OCI-LY3 (cell line): Measurements from ENCODE around the gene ANKRD39.

Source experiments
- CTCF ChIP-seq: fragments of 200-600, 300-600 bp; sonication (generic); IDR thresholded peaks from 2 replicates; pipeline ENCODE4 v1.5.1; 2014; ENCODE audit warnings: antibody characterized with exemption, low read length, low read depth
- EZH2phosphoT487 ChIP-seq: fragments of 200-600 bp; shearing (Covaris generic); IDR thresholded peaks from 2 replicates; pipeline ENCODE4 v1.6.1; 2018; ENCODE audit warnings: antibody characterized with exemption, mixed run types, low read depth

- TF ChIP-seq CTCF (no peak), EZH2phosphoT487 (no peak)
Observed at GRCh38 chr2:96897491-96898134, 39.8 kb upstream of the ANKRD39 start.
